NB4 (cell line): ENCODE results near the gene ACTR3C.

Experiments used
- CTCF ChIP-seq: IDR thresholded peaks from one replicate; pipeline ENCODE4 v1.5.1; 2012; ENCODE audit warnings: low read depth, low read length
- POLR2A ChIP-seq: IDR thresholded peaks from 2 replicates; pipeline ENCODE4 v1.6.1; 2011; ENCODE audit warnings: mild to moderate bottlenecking; ENCODE audit not compliant: insufficient read length; ENCODE audit errors: extremely low read depth

GRCh38 chr7:150325901-150326300 lies 2.6 kb upstream of the ACTR3C start:
- no peak for TF ChIP-seq CTCF
- no peak for TF ChIP-seq POLR2A
